WTC11 (cell line): ENCODE measurements around the gene BCL11A. TPM values are rescaled to one million over a fixed set of nuclear protein-coding genes. Genes with fewer than 3 reads are reported as not detected.

Experiments used
- ATAC-seq: fragments of 200-7000 bp; cut with Tn5 transposase; 2 replicates; pipeline ENCODE4 v1.10.0; 2021; ENCODE audit warnings: mild to moderate bottlenecking, moderate library complexity
- CTCF ChIA-PET: fragments of 300-600 bp; sonication (Branson Sonifier 250); formaldehyde crosslinking; loops from one replicate; lab custom pipeline; 2021; ENCODE audit warnings: antibody characterized with exemption; lab: Charles Lee
- POLR2A ChIA-PET: fragments of 350-600 bp; sonication (Branson Sonifier 250); formaldehyde crosslinking; loops from one replicate; lab custom pipeline; 2021; ENCODE audit warnings: antibody characterized with exemption; lab: Charles Lee
- DNase-seq: peaks from one replicate; pipeline ENCODE4 v3.0.0; 2021; ENCODE audit warnings: low spot score
- H3K27ac Mint-ChIP-seq: 2 replicates; pipeline ENCODE4 v1.8.0; 2021; ENCODE audit warnings: mixed read lengths
- H3K27me3 Mint-ChIP-seq: 2 replicates; pipeline ENCODE4 v1.8.0; 2021; ENCODE audit warnings: low read depth, mild to moderate bottlenecking, moderate library complexity, mixed read lengths
- H3K36me3 Mint-ChIP-seq: 2 replicates; pipeline ENCODE4 v1.8.0; 2021; ENCODE audit warnings: mixed read lengths
- H3K4me1 Mint-ChIP-seq: 2 replicates; pipeline ENCODE4 v1.8.0; 2022; ENCODE audit warnings: mixed read lengths
- H3K4me3 Mint-ChIP-seq: 2 replicates; pipeline ENCODE4 v1.8.0; 2021; ENCODE audit warnings: mild to moderate bottlenecking, moderate library complexity, mixed read lengths
- H3K9me3 Mint-ChIP-seq: 2 replicates; pipeline ENCODE4 v1.8.0; 2021; ENCODE audit warnings: mixed read lengths
- AFF4 ChIP-seq: sonication (generic); formaldehyde crosslinking; IDR thresholded peaks from 2 replicates; pipeline ENCODE4 v1.8.1; 2023; ENCODE audit warnings: mild to moderate bottlenecking, missing genetic modification reagents, borderline replicate concordance
- CBFB ChIP-seq: sonication (generic); formaldehyde crosslinking; IDR thresholded peaks from 2 replicates; pipeline ENCODE4 v1.8.1; 2022; ENCODE audit warnings: mild to moderate bottlenecking, low read depth, missing genetic modification reagents
- CREM ChIP-seq: sonication (generic); formaldehyde crosslinking; IDR thresholded peaks from 2 replicates; pipeline ENCODE4 v1.8.1; 2022; ENCODE audit warnings: mild to moderate bottlenecking, missing genetic modification reagents, moderate library complexity
- CTCF ChIP-seq: fragments of 200-600 bp; IDR thresholded peaks from 2 replicates; pipeline ENCODE4 v1.8.0; 2022; ENCODE audit warnings: antibody characterized with exemption
- ELF4 ChIP-seq: sonication (generic); formaldehyde crosslinking; IDR thresholded peaks from 2 replicates; pipeline ENCODE4 v1.8.1; 2022; ENCODE audit warnings: low read depth, mild to moderate bottlenecking, moderate library complexity, missing genetic modification reagents
- ETV6 ChIP-seq: sonication (generic); formaldehyde crosslinking; IDR thresholded peaks from 2 replicates; pipeline ENCODE4 v1.8.1; 2022; ENCODE audit warnings: mild to moderate bottlenecking, missing genetic modification reagents
- FOXP4 ChIP-seq: sonication (generic); formaldehyde crosslinking; IDR thresholded peaks from 2 replicates; pipeline ENCODE4 v1.8.0; 2022; ENCODE audit warnings: mild to moderate bottlenecking, missing genetic modification reagents
- GRHL2 ChIP-seq: fragments of 250-450 bp; sonication (Bioruptor Pico); IDR thresholded peaks from 2 replicates; pipeline ENCODE4 v1.8.0; 2022; ENCODE audit warnings: mild to moderate bottlenecking, moderate library complexity; ENCODE audit not compliant: insufficient replicate concordance, severe bottlenecking
- HMGA2 ChIP-seq: fragments of 250-450 bp; sonication (Bioruptor Pico); IDR thresholded peaks from 2 replicates; pipeline ENCODE4 v1.4.0; 2021; ENCODE audit warnings: mild to moderate bottlenecking, moderate library complexity
- JAZF1 ChIP-seq: fragments of 250-450 bp; sonication (Bioruptor Pico); IDR thresholded peaks from 2 replicates; pipeline ENCODE4 v1.9.0; 2021; ENCODE audit warnings: moderate library complexity, mild to moderate bottlenecking, inconsistent platforms
- JUN ChIP-seq: sonication (generic); formaldehyde crosslinking; IDR thresholded peaks from 2 replicates; pipeline ENCODE4 v1.8.0; 2023; ENCODE audit warnings: mild to moderate bottlenecking, missing genetic modification reagents
- MXD4 ChIP-seq: fragments of 250-450 bp; sonication (Bioruptor Pico); IDR thresholded peaks from 2 replicates; pipeline ENCODE4 v1.8.0; 2021; ENCODE audit warnings: mild to moderate bottlenecking, moderate library complexity, borderline replicate concordance
- MYBL2 ChIP-seq: sonication (generic); formaldehyde crosslinking; IDR thresholded peaks from 2 replicates; pipeline ENCODE4 v1.8.1; 2023; ENCODE audit warnings: mild to moderate bottlenecking, moderate library complexity, missing genetic modification reagents
- NR1H2 ChIP-seq: sonication (generic); formaldehyde crosslinking; IDR thresholded peaks from 2 replicates; pipeline ENCODE4 v1.9.0; 2021; ENCODE audit warnings: mild to moderate bottlenecking, moderate library complexity, missing genetic modification reagents
- NR2C2 ChIP-seq: sonication (generic); formaldehyde crosslinking; IDR thresholded peaks from 2 replicates; pipeline ENCODE4 v1.8.0; 2022; ENCODE audit warnings: mild to moderate bottlenecking, missing genetic modification reagents
- PRDM15 ChIP-seq: sonication (generic); formaldehyde crosslinking; IDR thresholded peaks from 2 replicates; pipeline ENCODE4 v1.8.0; 2022; ENCODE audit warnings: missing genetic modification reagents
- TP53 ChIP-seq: sonication (generic); formaldehyde crosslinking; IDR thresholded peaks from 2 replicates; pipeline ENCODE4 v1.8.1; 2023; ENCODE audit warnings: mild to moderate bottlenecking, missing genetic modification reagents
- ZBTB21 ChIP-seq: sonication (generic); formaldehyde crosslinking; IDR thresholded peaks from 2 replicates; pipeline ENCODE4 v1.8.1; 2023; ENCODE audit warnings: mild to moderate bottlenecking, missing genetic modification reagents, borderline replicate concordance
- ZNF232 ChIP-seq: sonication (generic); formaldehyde crosslinking; IDR thresholded peaks from 2 replicates; pipeline ENCODE4 v1.8.0; 2022; ENCODE audit warnings: mild to moderate bottlenecking, missing genetic modification reagents
- ZNF263 ChIP-seq: sonication (generic); formaldehyde crosslinking; IDR thresholded peaks from 2 replicates; pipeline ENCODE4 v1.8.1; 2022; ENCODE audit warnings: low read depth, mild to moderate bottlenecking, moderate library complexity, missing genetic modification reagents
- ZNF425 ChIP-seq: fragments of 250-450 bp; sonication (Bioruptor Pico); conservative IDR thresholded peaks from 2 replicates; pipeline ENCODE4 v1.9.0; 2021; ENCODE audit warnings: mild to moderate bottlenecking
- total RNA-seq: library from RNA; stranded (reverse); gene quantifications from 3 replicates; pipeline ENCODE4 v1.2.3, GENCODE V29; 2021

BCL11A gene
- total RNA-seq, 1 experiment from 2014 or later, result 53.2 TPM

- DNase-seq (no peak), ATAC-seq (no peak)
- Mint-ChIP-seq H3K27ac (no peak overlapping the region), H3K36me3 (peaks cover 11% of the 10 kb centered on the region), H3K9me3 (no peaks in the 10 kb centered on the region), H3K27me3 (peaks cover 31% of the 10 kb centered on the region), H3K4me1 (peaks cover 91% of the 10 kb centered on the region), H3K4me3 (no peak overlapping the region)
- TF ChIP-seq CREM (CRISPR knock-in tag) (no peak), ZNF425 (no peak), NR2C2 (CRISPR knock-in tag) (no peak), CTCF (no peak), PRDM15 (CRISPR knock-in tag) (no peak), CBFB (CRISPR knock-in tag) (no peak), FOXP4 (no peak), ELF4 (CRISPR knock-in tag) (no peak), NR1H2 (no peak), HMGA2 (no peak), ZNF263 (CRISPR knock-in tag) (no peak), JUN (CRISPR knock-in tag) (no peak), GRHL2 (CRISPR knock-in tag) (no peak), ZNF232 (CRISPR knock-in tag) (no peak), MXD4 (CRISPR knock-in tag) (no peak), TP53 (no peak)
- ChIA-PET POLR2A (no interaction called here), CTCF (interaction anchor here (0.6 to 2.1 kb wide), 4 partner anchors 33 to 1688 kb away, joined by 3 to 10 read pairs (median 4); no protein-coding TSS in a partner anchor)
Measured at GRCh38 chr2:60472663-60473289, 80.7 kb downstream of the BCL11A start.

- no peak for ATAC-seq
- ChIA-PET POLR2A (no interaction called here), CTCF (interaction anchor here (1.0 to 2.1 kb wide), 3 partner anchors 33 to 78 kb away, joined by 3 to 10 read pairs (median 4); no protein-coding TSS in a partner anchor)
- H3K27me3 Mint-ChIP-seq, result peaks cover 24% of the 10 kb centered on the region
- H3K9me3 Mint-ChIP-seq, result no peaks in the 10 kb centered on the region
- H3K36me3 Mint-ChIP-seq, result peaks cover 11% of the 10 kb centered on the region
- H3K27ac Mint-ChIP-seq, result no peak overlapping the region
- H3K4me1 Mint-ChIP-seq, result peaks cover 83% of the 10 kb centered on the region
- no peak for DNase-seq
- no peak overlapping the region for H3K4me3 Mint-ChIP-seq
- TF ChIP-seq AFF4 (no peak), JAZF1 (CRISPR knock-in tag) (no peak), ZNF232 (CRISPR knock-in tag) (no peak), ZBTB21 (CRISPR knock-in tag) (no peak), MYBL2 (CRISPR knock-in tag) (no peak), ETV6 (CRISPR knock-in tag) (no peak)
Measured at GRCh38 chr2:60472041-60472440, 81.4 kb downstream of the BCL11A start.
